ENCODE results near the gene DDB1.
A peak's percentile ranks its signal among the peaks of the same experiment; 100 is the strongest.

The DDB1 gene

GRCh38 chr11:61332797-61333549 is at the start of gene DDB1, which contains the start of gene TKFC:
Gene DDB1 (minus strand): TSS chr11:61333105. CDS start chr11:61332968, 137 bp downstream.
Gene TKFC (plus strand): TSS chr11:61333228. CDS start chr11:61334729, 1,501 bp downstream.
- peak; percentile 57 for DNase-seq (ENCODE audit: low read depth)

GRCh38 chr11:61380884-61381283 is 48.0 kb upstream of the DDB1 start:
- DNase-seq (ENCODE audit: low read depth), result no peak

GRCh38 chr11:61378713-61379313 is 45.9 kb upstream of the DDB1 start:
- peak; percentile 42 for DNase-seq (ENCODE audit: low read depth)

- no peak for DNase-seq (ENCODE audit: low read depth)
Measured at GRCh38 chr11:61377461-61378160, 44.7 kb upstream of the DDB1 start.

GRCh38 chr11:61375761-61376108 is 42.8 kb upstream of the DDB1 start:
- DNase-seq (ENCODE audit: low read depth), result no peak

- DNase-seq (ENCODE audit: low read depth), result no peak
Measured at GRCh38 chr11:61372659-61373420, 39.9 kb upstream of the DDB1 start.

GRCh38 chr11:61370349-61371005 is 37.6 kb upstream of the DDB1 start:
- DNase-seq (ENCODE audit: low read depth), result no peak

- no peak for DNase-seq (ENCODE audit: low read depth)
Measured at GRCh38 chr11:61369372-61370348, 36.8 kb upstream of the DDB1 start.

GRCh38 chr11:61368646-61369045 is 35.7 kb upstream of the DDB1 start:
- no peak for DNase-seq (ENCODE audit: low read depth)

GRCh38 chr11:61367406-61367805 is 34.5 kb upstream of the DDB1 start:
- no peak for DNase-seq (ENCODE audit: low read depth)

GRCh38 chr11:61364012-61364675 is 31.2 kb upstream of the DDB1 start:
- DNase-seq (ENCODE audit: low read depth), result no peak

GRCh38 chr11:61362542-61362875 is 29.6 kb upstream of the DDB1 start:
- no peak for DNase-seq (ENCODE audit: low read depth)

- DNase-seq (ENCODE audit: low read depth), result peak; percentile 88
Measured at GRCh38 chr11:61361741-61362541, 29.0 kb upstream of the DDB1 start, which contains the start of the genes CYB561A3 and TMEM138. Gene CYB561A3 (minus strand): TSS chr11:61361882. CDS start chr11:61356713, 5,169 bp downstream. Gene TMEM138 (plus strand): TSS chr11:61362374. CDS start chr11:61364391, 2,017 bp downstream.

- DNase-seq (ENCODE audit: low read depth), result no peak
Measured at GRCh38 chr11:61361237-61361740, 28.4 kb upstream of the DDB1 start.

GRCh38 chr11:61359516-61359915 is 26.6 kb upstream of the DDB1 start:
- DNase-seq (ENCODE audit: low read depth), result no peak

- DNase-seq (ENCODE audit: low read depth), result no peak
Measured at GRCh38 chr11:61358566-61358965, 25.7 kb upstream of the DDB1 start.

- no peak for DNase-seq (ENCODE audit: low read depth)
Measured at GRCh38 chr11:61357894-61358239, 25.0 kb upstream of the DDB1 start.

- no peak for DNase-seq (ENCODE audit: low read depth)
Measured at GRCh38 chr11:61357233-61357893, 24.5 kb upstream of the DDB1 start.
